ENCODE results near the gene DOC2A.

GRCh38 chr16:29961127-29961478 lies 49.7 kb downstream of the DOC2A start:
- TF ChIP-seq POLR2AphosphoS5 (IDR thresholded peaks at IDR 0.05) (no peak), CTCF (IDR thresholded peaks at IDR 0.05; ENCODE audit: poor library complexity, severe bottlenecking) (no peak), RAD21 (conservative IDR thresholded peaks at IDR 0.05) (no peak), EZH2 (IDR thresholded peaks at IDR 0.05; ENCODE audit: borderline replicate concordance, insufficient read depth, low read length, poor library complexity, severe bottlenecking) (no peak), SMC3 (conservative IDR thresholded peaks at IDR 0.05; ENCODE audit: poor library complexity) (no peak), REST (IDR thresholded peaks at IDR 0.05; ENCODE audit: borderline replicate concordance) (no peak)

Data from neural cell (in vitro differentiated cells).